ENCODE measurements around the gene TAF3.

Gene TAF3

DNA sequence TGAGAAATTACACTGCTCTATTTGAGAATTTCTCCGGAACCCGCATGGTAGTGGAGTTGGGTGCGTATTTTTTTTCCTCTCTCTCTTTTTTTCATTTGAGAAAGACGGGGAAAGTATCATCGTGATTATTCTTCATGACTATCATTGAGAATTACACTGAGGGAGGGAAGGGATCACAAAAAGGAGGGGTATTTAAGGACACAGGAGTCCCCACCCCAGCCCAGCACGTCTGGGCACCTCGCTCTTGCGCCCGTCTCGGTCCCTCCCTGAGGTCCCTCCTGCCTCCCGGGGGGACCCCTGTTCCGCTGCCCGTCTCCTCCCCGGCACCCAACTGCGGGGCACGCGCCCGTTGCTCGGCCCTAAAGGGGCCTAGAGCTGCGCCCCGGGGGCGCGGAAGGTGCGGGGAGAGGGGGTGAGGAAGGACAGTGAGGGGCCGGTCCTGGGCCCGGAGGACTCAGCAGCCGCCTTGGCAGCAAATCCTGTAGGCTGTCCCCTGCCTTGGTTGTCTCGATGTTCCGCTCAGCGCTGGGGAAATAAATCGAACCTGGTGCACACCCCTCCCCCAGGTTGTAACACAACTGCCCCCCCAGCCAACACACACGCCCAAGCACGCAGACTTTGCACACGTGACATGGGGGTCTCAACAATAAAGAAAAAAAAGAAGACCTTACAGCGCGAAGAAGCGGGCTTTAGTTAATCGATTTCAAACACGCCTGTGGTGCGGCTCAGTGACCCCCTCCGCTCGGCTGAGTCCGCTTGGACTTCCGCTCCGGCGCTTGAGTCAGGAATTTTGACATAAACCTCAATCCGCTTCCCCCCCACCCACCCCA lies 217.6 kb downstream of the TAF3 start:
- DNase-seq: peak; percentile 32

DNA sequence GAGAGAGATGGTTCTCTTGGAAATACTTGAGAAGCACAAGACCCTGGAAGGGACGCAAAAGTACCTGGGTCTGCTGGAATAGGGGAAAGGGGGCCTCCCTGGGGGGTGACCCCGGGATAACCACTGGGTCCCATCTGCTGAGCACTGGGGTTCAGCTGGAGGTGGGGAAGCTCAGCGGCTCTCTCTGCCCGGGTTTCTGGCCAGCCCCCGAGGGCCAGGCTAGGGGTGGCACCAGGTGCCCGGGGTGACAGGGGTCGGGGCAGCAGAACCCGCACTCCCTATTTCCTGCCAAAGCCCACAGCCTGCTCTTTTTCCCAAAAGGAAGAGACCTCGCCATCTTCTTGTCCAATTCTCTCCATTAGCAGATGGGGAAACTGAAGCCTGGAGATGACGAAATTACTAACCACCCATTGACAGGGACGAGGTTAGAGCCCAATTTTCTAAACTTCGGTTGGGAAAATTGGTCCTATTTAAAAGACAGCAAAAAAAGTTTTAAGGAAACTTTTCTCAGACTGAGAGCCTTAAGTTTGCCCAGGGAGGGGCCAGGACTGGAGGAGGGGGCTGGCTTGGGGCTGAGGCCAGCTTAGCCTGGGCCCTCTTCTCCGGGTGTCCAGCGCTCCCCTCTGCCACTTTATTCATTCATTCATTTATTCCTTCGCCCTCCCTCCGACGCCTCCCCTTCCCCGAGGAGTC lies 218.3 kb downstream of the TAF3 start:
- peak; percentile 26 for DNase-seq

DNA sequence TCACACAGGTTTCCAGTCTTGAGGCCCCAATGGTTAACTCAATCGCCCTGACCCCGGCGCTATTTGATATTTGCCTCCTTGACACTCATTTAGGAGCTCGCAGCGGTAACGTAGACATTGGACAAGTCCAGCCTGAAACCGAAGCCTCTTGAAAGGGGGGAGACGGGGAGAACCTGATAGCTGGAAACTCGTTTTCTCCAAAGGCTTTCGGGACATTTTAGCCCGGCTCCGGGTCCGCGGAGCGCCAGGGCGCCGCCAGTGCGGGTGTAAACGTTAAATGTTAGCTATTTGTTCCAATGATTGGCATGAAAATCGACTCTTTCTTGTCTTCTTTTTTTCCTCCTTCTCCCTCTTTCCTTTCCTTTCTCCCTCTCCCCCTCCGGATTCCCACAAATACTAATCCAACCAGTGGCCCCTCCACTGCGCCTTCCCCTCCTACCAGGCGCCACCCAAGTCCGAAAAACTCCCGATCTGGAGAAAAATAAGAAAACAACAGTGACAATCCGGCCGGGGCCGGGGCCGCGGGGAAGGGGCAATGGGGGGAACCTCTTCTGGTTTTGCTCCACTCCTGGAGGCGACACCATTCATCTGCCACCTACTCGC lies 219.0 kb downstream of the TAF3 start:
- DNase-seq: peak; percentile 35

DNA sequence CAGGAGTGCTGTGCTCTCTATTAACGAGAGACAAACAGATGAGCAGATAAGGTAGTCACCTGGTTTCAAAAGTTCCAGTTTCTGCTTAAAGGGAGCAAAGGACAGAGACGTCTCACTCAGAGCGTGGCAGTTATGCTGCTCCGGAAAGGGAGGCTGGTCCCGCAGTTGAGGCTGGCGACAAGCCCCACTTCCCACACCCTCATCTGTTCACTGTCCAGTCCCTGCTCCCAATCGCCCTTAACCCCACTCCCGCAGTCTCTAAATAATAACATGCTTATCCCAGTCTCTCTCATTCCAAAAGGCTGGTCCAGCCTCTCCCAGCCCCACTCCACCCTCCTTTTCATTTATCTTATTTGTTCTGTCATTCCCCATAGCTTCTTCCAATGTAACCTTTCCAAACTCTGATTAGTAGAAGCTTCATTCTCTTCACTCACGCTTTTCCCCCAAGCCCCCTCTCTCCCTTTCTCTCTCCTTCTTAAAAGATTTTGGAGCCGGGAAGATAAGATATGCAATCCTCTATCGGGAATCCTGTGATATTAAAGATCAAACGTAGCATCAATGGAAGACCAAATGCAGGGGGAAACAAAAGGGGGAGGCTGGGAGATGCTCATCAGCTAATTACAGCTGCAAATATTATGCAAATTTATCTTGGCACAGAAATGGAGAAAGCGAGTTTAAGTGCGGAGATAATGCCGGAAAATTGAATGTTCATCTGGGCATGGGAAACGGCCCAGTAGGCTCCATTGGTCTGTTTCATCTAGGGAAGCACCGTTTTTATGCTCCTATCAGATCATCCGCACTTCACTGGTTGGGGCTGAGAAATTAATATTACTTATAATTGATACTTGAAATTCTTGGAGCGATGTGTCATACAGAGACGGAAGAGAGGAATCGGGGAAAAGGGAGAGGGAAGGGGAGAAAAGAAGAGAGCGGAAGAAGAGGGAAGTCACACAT lies 219.9 kb downstream of the TAF3 start:
- no peak for DNase-seq

- DNase-seq: no peak
These were observed 221.1 kb downstream of the TAF3 start for GRCh38 chr10:8039321-8039881.

DNA sequence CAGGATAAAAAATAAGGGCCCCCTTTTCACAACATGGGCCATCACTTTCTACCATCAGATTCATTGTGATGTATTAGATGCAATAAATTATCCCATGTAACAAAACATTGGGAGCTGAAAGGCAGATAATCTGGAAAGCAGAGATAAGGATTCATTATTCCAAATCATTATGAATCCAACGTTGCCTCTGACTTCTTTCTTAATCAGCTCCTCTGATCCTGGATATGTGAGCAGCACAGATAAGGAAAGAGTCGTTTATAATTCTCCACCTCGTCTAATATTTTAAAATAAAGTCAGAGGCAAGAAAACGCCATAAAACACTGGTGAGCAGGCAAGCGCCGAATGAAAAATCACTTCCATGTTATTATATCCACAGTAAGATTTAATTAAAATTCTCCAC lies 222.3 kb downstream of the TAF3 start:
- no peak for DNase-seq

DNA sequence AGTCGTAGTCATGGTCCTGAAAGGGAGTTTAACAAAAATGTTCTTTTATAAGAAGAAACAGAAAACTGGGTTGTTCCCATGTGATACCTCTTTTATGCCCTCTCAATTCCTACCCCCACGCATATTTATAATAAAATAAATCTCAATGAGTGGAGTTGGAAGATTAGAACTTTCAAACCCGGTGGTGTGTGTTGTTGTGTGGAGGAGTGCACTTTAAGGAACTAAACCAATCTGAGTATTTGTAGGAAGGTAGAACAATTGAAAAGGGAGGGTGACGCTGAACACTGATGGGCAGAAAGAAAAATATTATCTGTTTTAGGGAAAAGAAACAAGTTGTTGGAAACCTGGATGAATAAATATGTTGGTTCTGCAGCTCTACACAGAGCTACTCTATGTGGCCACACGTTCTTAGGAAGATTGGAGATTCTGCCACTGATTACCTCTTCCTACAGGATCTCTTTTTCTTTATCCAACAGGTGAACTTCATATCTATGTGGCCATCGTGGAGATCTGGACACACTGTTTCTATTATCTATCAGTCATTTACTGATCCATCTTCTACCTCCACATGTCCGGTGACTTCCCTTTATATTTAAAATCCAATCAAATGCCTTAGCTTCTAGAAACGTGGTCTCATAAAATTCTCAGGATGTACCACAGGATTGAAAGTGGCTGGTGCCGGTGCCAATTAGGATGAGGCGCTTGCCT lies 223.1 kb downstream of the TAF3 start:
- DNase-seq: no peak

- no peak for DNase-seq
These were observed 223.9 kb downstream of the TAF3 start for GRCh38 chr10:8041992-8042720.

DNA sequence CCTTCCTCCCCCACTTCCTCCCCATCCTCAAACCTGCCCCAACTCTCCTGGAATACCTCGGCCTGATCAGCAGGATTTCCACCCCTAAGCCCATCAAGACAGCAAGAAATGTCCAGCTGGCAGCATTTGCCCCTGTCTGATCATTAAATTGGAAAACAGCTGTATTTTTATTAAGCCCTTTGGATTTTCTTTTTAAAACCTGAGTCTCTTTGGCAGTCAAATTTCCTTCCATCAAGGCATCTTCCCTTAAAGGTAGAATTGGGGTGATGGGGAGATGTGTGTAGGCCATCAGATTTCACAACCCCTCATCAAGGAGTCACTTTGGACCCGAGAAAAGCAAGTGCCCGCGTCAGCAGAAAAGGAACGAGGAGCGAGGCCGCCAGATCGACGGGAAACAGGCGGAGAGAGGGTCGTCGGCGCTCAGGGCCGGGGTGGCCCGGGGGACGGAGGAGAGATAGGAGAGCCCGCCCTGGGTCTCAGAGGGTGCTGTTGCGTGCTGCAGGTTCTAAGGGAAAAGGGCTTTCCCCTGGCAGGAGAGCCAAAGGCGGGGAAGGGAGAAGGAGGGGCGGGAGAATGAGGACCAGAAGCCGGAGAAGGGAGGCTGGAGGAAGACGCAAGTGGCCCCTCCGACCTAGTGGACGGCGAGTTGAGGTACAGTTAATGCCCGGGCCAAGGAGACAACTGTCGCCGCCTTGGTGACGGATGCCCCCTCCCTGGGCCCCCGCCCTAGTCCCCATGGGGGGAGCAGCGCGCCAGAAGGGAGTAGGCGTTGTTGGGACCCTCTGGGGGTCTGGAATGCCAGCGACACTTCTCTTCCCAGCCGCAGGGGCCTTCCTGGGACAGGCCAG lies 224.6 kb downstream of the TAF3 start:
- no peak for DNase-seq

GRCh38 chr10:8043569-8044306 lies 225.4 kb downstream of the TAF3 start:
- peak; percentile 56 for DNase-seq

DNA sequence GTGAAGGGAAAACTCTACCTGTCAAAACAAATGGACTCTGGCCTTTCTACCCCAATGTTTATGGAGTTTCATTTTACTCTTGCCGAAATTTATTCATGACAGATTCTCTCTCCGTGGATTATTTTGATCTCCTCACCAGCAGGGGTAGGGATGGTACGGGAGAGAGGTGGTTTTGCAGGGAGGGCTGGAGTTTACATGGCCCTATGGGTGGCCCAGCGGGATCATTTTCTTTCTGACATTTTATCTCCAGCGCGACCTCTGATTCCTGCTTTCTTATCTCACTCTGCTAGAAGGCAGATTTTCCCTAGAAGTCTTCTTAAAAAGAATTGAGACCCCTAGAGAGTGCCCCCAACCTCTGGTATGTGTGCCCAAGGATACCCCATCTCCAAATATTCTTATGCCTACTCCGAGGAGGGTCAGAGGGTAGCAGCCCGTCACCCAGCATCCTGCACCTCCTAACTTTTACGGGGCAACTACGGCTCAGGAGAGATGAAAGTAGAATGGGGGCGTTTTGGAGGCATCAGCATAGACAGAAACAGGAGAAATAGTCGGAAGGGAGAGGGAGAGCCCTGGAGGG lies 226.1 kb downstream of the TAF3 start:
- DNase-seq: no peak

- peak; percentile 39 for DNase-seq
These were observed 226.8 kb downstream of the TAF3 start for GRCh38 chr10:8044908-8045725.

DNA sequence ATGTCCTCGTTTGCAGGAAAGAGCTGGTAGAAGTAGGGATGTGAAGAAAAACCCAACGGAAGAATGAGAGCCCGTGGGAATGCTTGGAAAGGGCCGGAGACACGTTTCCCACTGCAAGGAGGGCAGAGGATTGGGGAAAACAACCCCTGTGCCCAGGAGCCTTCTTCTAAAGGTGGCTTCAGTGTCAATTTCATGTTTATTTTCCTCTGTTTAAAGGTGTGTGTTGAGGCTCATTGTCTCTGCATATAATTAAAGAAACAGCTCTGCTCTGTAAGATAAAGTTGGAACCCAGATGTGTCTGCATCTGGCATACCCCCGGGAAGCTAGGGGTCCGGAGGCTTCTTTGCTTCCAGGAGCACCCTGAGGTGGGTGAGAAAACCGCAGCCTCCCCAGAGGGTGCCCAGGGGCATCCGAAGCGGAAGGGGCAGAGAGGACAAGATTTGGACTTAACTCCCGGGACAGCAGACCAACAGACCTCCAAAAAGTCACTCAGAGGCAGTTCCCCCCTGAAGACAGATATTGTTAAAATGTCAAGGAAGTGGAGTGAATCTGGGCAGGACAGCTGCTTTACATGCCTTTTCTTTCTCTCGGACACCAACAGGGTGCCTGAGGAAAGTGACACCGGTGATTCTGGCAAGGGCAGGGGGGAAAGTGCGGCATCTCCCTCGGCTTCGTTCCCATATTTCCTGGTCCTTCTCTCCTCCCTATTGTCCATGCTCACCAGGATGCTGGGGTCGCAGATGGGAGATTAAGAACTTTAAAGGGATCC lies 227.6 kb downstream of the TAF3 start:
- peak; percentile 38 for DNase-seq

DNA sequence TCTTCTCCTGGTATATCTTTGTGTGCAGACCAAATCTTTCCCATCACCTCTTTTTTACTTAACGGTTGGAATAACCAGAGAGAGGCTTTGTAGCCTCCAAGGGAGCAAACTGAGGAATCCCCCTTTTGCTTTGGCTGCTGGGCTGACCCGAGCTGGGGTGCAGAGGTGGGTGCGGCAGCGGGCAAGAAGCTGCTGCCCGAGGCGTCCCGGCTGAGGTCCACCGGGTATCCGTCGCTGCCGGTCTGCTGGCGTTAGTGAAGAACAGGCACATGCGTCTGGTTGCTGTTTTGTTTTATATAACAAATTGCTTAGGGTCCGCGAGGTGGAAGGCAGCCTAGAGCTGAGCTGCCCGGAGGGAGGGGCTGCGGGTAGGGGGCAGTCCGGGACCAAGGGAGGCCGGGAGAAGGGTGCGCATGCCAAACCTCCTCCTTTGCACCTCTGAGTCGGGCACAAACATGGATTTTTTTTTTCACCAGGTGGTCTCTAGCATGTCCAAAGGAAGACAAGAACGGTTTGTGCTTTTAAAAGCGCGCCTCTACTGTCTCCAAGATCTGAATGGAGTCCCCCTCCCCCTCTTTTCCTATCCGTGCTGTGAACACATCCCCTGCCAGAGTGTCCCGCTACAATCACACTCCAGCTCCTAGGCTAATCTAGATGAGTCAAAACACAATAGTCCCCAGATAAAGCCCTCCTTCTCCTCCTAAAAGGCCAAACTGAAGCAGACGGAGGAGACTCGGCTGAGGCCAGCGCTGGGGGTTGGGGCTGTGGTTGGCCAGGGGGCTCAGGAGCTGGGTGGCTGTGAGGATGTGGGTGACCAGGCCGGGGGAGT lies 229.4 kb downstream of the TAF3 start:
- no peak for DNase-seq

GRCh38 chr10:8048281-8049008 lies 230.1 kb downstream of the TAF3 start:
- DNase-seq: peak; percentile 53
